GM18526 (cell line): ENCODE results near the gene C11orf97.

Source experiments
- POLR2A ChIP-seq: IDR thresholded peaks from 3 replicates; pipeline ENCODE4 v1.6.1; 2011; ENCODE audit not compliant: insufficient read length; ENCODE audit errors: extremely low read depth

Gene C11orf97

GRCh38 chr11:94516725-94517124, 4.5 kb downstream of the C11orf97 start:
- no peak for TF ChIP-seq POLR2A

GRCh38 chr11:94518300-94518699, 6.0 kb downstream of the C11orf97 start:
- no peak for TF ChIP-seq POLR2A

- no peak for TF ChIP-seq POLR2A
These were observed 7.3 kb downstream of the C11orf97 start for GRCh38 chr11:94519478-94520084.

GRCh38 chr11:94521684-94522083, 9.4 kb downstream of the C11orf97 start:
- TF ChIP-seq POLR2A, result no peak

- TF ChIP-seq POLR2A, result no peak
These were observed 12.1 kb downstream of the C11orf97 start for GRCh38 chr11:94524341-94524740.

- no peak for TF ChIP-seq POLR2A
These were observed 13.5 kb downstream of the C11orf97 start for GRCh38 chr11:94525546-94526324.

- TF ChIP-seq POLR2A, result no peak
These were observed 14.6 kb downstream of the C11orf97 start for GRCh38 chr11:94526645-94527438.

- no peak for TF ChIP-seq POLR2A
These were observed 16.3 kb downstream of the C11orf97 start for GRCh38 chr11:94528551-94528950.

- TF ChIP-seq POLR2A, result no peak
These were observed 19.9 kb downstream of the C11orf97 start for GRCh38 chr11:94532211-94532610.

GRCh38 chr11:94533206-94533605, 20.9 kb downstream of the C11orf97 start:
- TF ChIP-seq POLR2A, result no peak

- no peak for TF ChIP-seq POLR2A
These were observed 21.7 kb downstream of the C11orf97 start for GRCh38 chr11:94533696-94534630.

- TF ChIP-seq POLR2A, result no peak
These were observed 24.1 kb downstream of the C11orf97 start for GRCh38 chr11:94536386-94536785.

- no peak for TF ChIP-seq POLR2A
These were observed 24.9 kb downstream of the C11orf97 start for GRCh38 chr11:94537031-94537600.

- TF ChIP-seq POLR2A, result no peak
These were observed 27.2 kb downstream of the C11orf97 start for GRCh38 chr11:94539420-94539819.
